BLaER1 treated with 17β-estradiol and CSF1 and Interleukin-3, amounts not matched to agents 10 nM and 100 nM (cell line): Measurements from ENCODE around the gene OSGEP.

Experiments
- H3K27ac ChIP-seq, 11 experiments: shearing (Covaris generic); formaldehyde crosslinking; 2 replicates each; pipeline ENCODE4 v1.8.1; 2022
- H3K27me3 ChIP-seq, 11 experiments: shearing (Covaris generic); formaldehyde crosslinking; 2 replicates each; pipeline ENCODE4 v1.8.1; 2022
- H3K36me3 ChIP-seq, 11 experiments: shearing (Covaris generic); formaldehyde crosslinking; 2 replicates each; pipeline ENCODE4 v1.8.1; 2022
- H3K4me1 ChIP-seq, 10 experiments: shearing (Covaris generic); formaldehyde crosslinking; 2 replicates each; pipeline ENCODE4 v1.8.1; 2022
- H3K4me2 ChIP-seq, 11 experiments: shearing (Covaris generic); formaldehyde crosslinking; 2 replicates each; pipeline ENCODE4 v1.8.1; 2022
- H3K4me3 ChIP-seq, 10 experiments: shearing (Covaris generic); formaldehyde crosslinking; 2 replicates each; pipeline ENCODE4 v1.8.1; 2022
- H3K9ac ChIP-seq, 11 experiments: shearing (Covaris generic); formaldehyde crosslinking; 2 replicates each; pipeline ENCODE4 v1.8.1; 2022
- H3K9me3 ChIP-seq, 11 experiments: shearing (Covaris generic); formaldehyde crosslinking; replicated peaks in 1 of 11; 2 replicates each; pipeline ENCODE4 v1.8.1; 2022
- H4K20me1 ChIP-seq, 11 experiments: shearing (Covaris generic); formaldehyde crosslinking; 2 replicates each; pipeline ENCODE4 v1.8.1; 2022
- Cebpa-rat ChIP-seq, 11 experiments: shearing (Covaris generic); IDR thresholded peaks; 2 replicates each; pipeline ENCODE4 v1.8.1; 2022

The OSGEP gene

DNA sequence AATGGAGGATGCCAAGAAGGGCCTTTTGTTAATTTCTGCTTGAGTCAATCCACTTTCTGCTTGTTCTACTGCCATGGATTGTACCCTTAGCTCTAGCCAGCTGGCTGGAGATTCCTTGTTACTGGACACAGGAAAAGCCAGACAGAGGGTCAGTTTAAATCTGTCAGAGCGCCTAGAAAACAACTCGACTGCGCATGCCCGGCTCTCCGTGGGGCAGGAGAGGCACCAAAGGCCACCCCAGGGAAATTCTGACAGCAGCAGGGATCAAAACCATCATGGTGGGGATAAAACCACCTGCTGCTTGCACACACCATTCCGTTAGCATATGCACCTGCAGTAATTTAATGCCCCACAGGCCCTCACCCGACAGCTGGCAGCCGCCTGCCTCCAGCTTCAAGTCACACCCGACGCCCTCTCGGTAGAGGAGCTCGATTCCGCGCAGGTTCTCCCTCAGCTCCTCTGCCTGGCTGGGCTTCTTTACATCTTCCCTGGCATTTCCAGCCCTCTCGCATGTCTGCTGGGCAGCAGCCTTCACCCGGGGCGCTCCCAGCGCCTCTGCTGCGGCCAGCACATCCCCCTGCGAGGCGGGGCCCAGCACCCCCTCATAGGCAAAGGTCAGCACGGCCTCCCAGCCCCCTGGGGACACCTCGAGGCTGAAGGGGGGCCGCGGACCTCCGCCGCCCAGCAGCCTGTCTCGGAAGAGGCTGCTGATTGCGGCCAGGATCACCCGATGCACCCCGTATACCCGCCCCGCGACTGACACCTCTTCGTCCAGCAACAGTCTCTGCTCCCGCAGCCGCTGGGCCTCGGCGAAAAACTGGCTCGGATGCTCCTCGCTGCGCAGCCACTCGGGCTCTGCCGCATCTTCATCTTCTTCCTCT, 19.7 kb downstream of the OSGEP start:
- Histone ChIP-seq H3K4me3 (peak overlapping the region; percentile 29 to 68 (median 56)), H3K9me3 (peaks cover 0 to 15% (median 0%) of the 10 kb centered on the region in 11 experiments; a peak in 8 of 22 replicates), H3K36me3 (peaks cover 0 to 9% (median 0%) of the 10 kb centered on the region in 11 experiments; a peak in 1 of 22 replicates), H3K4me2 (peak overlapping the region; percentile 83 to 98 (median 95)), H3K9ac (peak overlapping the region; percentile 23 to 80 (median 75); a peak in 20 of 22 replicates), H4K20me1 (no peaks in the 10 kb centered on the region), H3K27me3 (no peaks in the 10 kb centered on the region), H3K27ac (peak overlapping the region in 10 of 11 experiments; percentile 32 to 81 (median 72); a peak in 18 of 22 replicates), H3K4me1 (peaks cover 67 to 94% (median 90%) of the 10 kb centered on the region in 10 experiments)
- no peak for TF ChIP-seq Cebpa-rat (IDR thresholded peaks at IDR 0.05)

DNA sequence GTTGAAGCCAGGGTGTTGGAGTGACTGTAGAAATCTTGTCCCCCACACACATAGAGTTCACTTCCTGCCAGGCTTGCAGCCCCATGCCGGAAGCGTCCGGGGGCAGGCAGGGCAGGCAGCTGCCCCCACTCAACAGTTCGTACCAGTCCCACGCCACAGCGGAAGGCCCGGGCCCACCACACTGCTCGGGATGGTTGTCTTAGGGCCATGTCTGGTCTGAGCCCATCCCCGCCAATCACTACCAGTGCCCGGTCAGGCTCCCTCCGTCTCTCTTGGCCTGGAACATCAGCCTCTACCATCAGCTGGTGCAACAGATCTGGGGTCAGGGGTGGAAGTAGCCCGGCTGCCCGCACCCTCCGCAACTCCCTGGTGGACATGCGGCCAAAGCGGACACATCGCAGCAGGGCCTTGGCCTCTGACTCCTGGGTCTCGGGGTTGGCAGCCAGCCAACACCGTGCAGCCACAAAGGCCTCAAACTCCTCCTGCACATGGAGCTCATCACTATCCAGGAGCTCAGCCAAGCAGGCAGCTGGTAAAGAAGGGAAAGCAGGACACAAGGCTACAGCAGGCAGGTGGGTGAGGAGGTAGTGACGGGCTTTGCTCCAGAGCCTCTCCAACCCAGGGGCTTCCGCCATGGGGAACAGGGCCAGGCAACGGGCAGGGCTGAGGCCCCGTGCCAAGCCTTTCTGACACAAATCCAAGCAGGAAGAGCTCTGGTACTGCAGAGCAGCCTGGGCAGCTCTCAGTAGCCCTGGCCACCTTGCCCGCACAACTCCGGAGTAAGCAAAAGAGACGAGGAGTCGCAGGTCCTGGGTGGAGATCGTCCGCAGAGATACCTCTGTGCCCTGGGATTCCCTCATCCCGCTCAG, 24.6 kb downstream of the OSGEP start:
- Histone ChIP-seq H3K9ac (peak overlapping the region in 10 of 11 experiments; percentile 2 to 95 (median 88); a peak in 17 of 22 replicates), H4K20me1 (no peaks in the 10 kb centered on the region), H3K27me3 (no peaks in the 10 kb centered on the region)

DNA sequence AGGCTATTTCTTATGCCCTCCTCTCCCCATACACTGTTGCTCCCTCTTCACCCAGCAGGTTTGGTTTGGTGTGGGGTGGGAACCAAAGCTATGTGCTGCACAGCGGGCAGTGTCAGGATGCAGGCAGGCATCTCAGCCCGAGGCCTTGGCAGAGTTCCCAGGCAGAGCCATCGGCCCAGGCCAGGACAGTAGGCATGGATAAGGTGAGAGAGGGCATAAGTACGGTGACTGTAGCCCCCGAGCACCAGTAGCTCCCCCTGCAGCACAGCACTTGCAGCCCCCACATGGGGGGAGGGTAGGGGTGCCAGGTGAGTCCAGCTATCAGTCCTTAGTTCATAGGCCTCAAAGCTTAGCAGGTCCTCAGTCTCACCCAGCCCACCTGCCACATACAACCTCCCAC, 25.8 kb downstream of the OSGEP start:
- H3K9me3 ChIP-seq = no peaks in the 10 kb centered on the region

More for the DNA sequence above, 24.6 kb downstream of the OSGEP start:
- Histone ChIP-seq H3K4me2 (peak overlapping the region; percentile 85 to 99 (median 96)), H3K27ac (peak overlapping the region; percentile 6 to 100 (median 97); a peak in 21 of 22 replicates), H3K36me3 (peaks cover 0 to 14% (median 0%) of the 10 kb centered on the region in 11 experiments; a peak in 7 of 22 replicates), H3K4me3 (peak overlapping the region in 8 of 10 experiments; percentile 48 to 69 (median 58); a peak in 13 of 20 replicates), H3K4me1 (peaks cover 70 to 93% (median 86%) of the 10 kb centered on the region in 10 experiments), H3K9me3 (no peaks in the 10 kb centered on the region)
- no peak for TF ChIP-seq Cebpa-rat (IDR thresholded peaks at IDR 0.05)

DNA sequence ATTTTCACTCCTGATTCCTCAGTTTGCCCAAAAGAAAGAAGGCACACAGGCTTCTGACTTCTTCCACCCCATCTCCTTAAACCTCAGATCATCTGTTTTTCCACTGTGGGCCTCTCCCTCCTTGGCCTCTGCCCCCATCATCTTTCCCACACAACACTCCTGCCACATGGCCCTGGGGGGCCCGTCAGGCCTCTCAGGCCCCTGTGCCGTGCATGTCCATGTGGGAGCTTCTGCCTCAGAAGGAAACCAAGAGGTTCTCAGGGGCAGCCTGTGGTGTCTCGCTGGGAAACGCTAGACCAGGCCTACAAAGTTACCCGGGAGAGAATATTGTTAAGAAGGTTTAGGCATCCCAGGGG, 26.6 kb downstream of the OSGEP start:
- Histone ChIP-seq H3K27me3 (no peaks in the 10 kb centered on the region), H3K27ac (peak overlapping the region; percentile 57 to 100 (median 97); a peak in 21 of 22 replicates), H3K4me3 (peak overlapping the region; percentile 28 to 69 (median 57); a peak in 19 of 20 replicates), H4K20me1 (no peaks in the 10 kb centered on the region), H3K9me3 (no peaks in the 10 kb centered on the region), H3K9ac (peak overlapping the region; percentile 73 to 95 (median 88); a peak in 21 of 22 replicates), H3K36me3 (peaks cover 0 to 19% (median 0%) of the 10 kb centered on the region in 11 experiments; a peak in 8 of 22 replicates), H3K4me1 (peaks cover 69 to 90% (median 78%) of the 10 kb centered on the region in 10 experiments), H3K4me2 (peak overlapping the region; percentile 85 to 99 (median 96))
- TF ChIP-seq Cebpa-rat (IDR thresholded peaks at IDR 0.05) = no peak

More for the DNA sequence above, 25.8 kb downstream of the OSGEP start:
- Histone ChIP-seq H4K20me1 (no peaks in the 10 kb centered on the region), H3K27ac (peak overlapping the region in 10 of 11 experiments; percentile 89 to 100 (median 98); a peak in 20 of 22 replicates), H3K9ac (peak overlapping the region; percentile 73 to 95 (median 88); a peak in 21 of 22 replicates), H3K36me3 (peaks cover 0 to 19% (median 0%) of the 10 kb centered on the region in 11 experiments; a peak in 8 of 22 replicates), H3K4me3 (peak overlapping the region in 9 of 10 experiments; percentile 47 to 69 (median 58); a peak in 17 of 20 replicates), H3K27me3 (no peaks in the 10 kb centered on the region), H3K4me1 (peaks cover 66 to 91% (median 79%) of the 10 kb centered on the region in 10 experiments), H3K4me2 (peak overlapping the region; percentile 85 to 99 (median 96))
- no peak for TF ChIP-seq Cebpa-rat (IDR thresholded peaks at IDR 0.05)

DNA sequence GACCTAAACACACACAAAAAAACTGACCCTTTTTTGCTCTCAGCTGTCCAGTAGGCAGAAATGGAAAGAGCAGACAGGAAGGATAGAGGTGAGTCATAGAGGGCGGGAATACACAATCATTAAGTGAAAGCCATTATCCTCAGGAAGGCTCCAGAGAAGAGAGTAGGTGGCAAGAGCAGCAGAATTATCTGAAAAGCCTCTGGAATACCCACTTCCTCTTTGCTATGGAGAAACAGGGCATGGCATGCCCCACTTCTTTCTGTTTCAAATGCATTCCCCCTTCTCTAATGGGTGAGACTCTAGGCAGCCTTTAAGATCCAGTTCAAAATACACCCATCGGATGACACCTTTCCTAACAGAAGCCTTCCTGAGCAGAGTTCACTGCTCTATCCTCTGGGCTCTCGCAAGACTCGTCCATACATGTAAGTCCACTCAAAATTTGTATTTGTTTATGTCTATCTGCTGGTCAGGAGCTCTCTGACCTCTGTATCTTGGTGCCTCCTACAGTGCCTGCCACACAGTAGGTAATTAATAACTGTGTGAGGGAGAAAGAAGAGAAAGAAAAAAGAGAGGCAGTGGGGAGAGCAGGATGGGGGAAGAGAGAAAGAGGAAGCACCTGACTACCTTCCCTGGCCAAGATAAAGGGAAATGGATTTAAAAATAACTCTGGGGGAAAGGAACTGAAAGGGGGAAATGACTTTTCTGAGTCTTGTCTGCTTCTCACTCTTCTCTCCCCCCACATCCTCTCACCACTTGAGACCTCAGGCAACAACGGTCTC, 27.2 kb downstream of the OSGEP start:
- peak overlapping the region; percentile 73 to 95 (median 88) for H3K9ac ChIP-seq
- TF ChIP-seq Cebpa-rat (IDR thresholded peaks at IDR 0.05) = no peak

DNA sequence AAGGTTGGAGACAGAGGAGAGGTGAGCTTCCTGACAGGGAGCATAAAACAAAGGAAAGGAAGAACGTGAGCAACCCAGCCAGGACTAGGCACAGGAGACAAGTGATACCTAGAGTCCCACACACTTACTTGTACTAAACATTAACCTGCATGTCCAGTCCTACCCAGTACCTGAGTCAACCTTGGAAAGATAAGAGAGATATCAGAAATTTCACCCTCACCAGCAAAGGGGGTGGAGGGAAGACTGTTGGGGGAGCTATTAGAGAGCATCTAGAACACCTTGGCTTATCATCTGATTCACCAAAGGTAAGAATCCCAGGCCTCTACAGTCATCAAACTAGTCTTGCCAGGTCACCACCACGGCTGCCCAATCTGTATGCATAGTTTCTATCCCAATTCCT, 29.8 kb downstream of the OSGEP start:
- Histone ChIP-seq H4K20me1 (no peaks in the 10 kb centered on the region), H3K4me3 (no peak overlapping the region), H3K9ac (no peak overlapping the region), H3K27me3 (no peaks in the 10 kb centered on the region), H3K4me2 (peak overlapping the region; percentile 32 to 59 (median 44); a peak in 21 of 22 replicates), H3K4me1 (peaks cover 49 to 68% (median 59%) of the 10 kb centered on the region in 10 experiments), H3K9me3 (no peaks in the 10 kb centered on the region), H3K27ac (peak overlapping the region in 7 of 11 experiments; percentile 12 to 62 (median 55); a peak in 11 of 22 replicates), H3K36me3 (peaks cover 0 to 16% (median 0%) of the 10 kb centered on the region in 11 experiments; a peak in 7 of 22 replicates)
- TF ChIP-seq Cebpa-rat (IDR thresholded peaks at IDR 0.05) = no peak

More for the DNA sequence above, 27.2 kb downstream of the OSGEP start:
- Histone ChIP-seq H3K27ac (peak overlapping the region; percentile 57 to 100 (median 97); a peak in 21 of 22 replicates), H3K9me3 (no peaks in the 10 kb centered on the region), H3K4me3 (peak overlapping the region; percentile 28 to 69 (median 57); a peak in 19 of 20 replicates), H3K4me1 (peaks cover 69 to 89% (median 79%) of the 10 kb centered on the region in 10 experiments), H4K20me1 (no peaks in the 10 kb centered on the region), H3K36me3 (peaks cover 0 to 19% (median 0%) of the 10 kb centered on the region in 11 experiments; a peak in 8 of 22 replicates), H3K4me2 (peak overlapping the region; percentile 85 to 99 (median 96)), H3K27me3 (no peaks in the 10 kb centered on the region)

DNA sequence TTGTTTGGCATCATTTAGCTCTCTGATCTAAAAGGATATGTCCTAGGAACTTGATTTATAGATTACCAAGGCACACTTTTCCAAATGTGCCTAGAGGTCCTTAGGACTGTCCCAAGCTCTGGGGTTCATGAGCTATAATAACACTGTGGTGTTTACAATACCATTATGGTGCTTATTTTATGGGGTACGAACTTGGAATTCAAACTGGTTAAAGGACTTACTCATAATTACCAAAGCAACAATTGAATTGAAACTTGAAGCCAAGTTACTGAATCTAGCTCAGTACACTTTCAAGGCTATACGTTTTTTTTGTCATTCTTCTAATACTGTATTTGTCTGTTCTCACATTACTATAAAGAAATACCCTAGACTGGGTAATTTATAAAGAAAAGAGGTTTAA, 31.7 kb downstream of the OSGEP start:
- Histone ChIP-seq H4K20me1 (no peaks in the 10 kb centered on the region), H3K4me1 (peaks cover 43 to 68% (median 59%) of the 10 kb centered on the region in 10 experiments), H3K9ac (no peak overlapping the region), H3K36me3 (peaks cover 0 to 16% (median 0%) of the 10 kb centered on the region in 11 experiments; a peak in 7 of 22 replicates), H3K9me3 (no peaks in the 10 kb centered on the region), H3K4me3 (no peak overlapping the region), H3K27me3 (no peaks in the 10 kb centered on the region), H3K27ac (peak overlapping the region in 3 of 11 experiments; percentile 6 to 37 (median 14); a peak in 3 of 22 replicates), H3K4me2 (peak overlapping the region in 6 of 11 experiments; percentile 5 to 45 (median 32); a peak in 7 of 22 replicates)
- no peak for TF ChIP-seq Cebpa-rat (IDR thresholded peaks at IDR 0.05)
